Uterus (tissue), 4 donors: Measurements from ENCODE around the gene KLF1. TPM values are rescaled to one million over a fixed set of nuclear protein-coding genes. Genes with fewer than 3 reads are reported as not detected.
"Not testable (repeated sequence)": the region's sequence is repeated elsewhere in the genome, so short reads cannot be mapped to it uniquely, and the experiment has no call there.

Experiments used
- DNase-seq, 2 donors: peaks; one replicate each; pipeline ENCODE4 v3.0.0-alpha.2; 2019 to 2020
- H3K27ac ChIP-seq, 2 donors: fragments of 200-600 bp; sonication (generic); 1 replicate in 1 of 2; 2 replicates in 1 of 2; pipeline ENCODE4 v1.5.1; 2016 to 2018
- H3K27me3 ChIP-seq, 2 donors: fragments of 200-600 bp; sonication (generic); one replicate each; pipeline ENCODE4 v1.5.1; 2018 to 2019; ENCODE audit warnings: control low read depth in 1 of 2
- H3K36me3 ChIP-seq, 2 donors: fragments of 200-600 bp; sonication (generic); one replicate each; pipeline ENCODE4 v1.5.1; 2019; ENCODE audit warnings: control low read depth in 1 of 2
- H3K4me1 ChIP-seq, 2 donors: fragments of 200-600 bp; sonication (generic); one replicate each; pipeline ENCODE4 v1.5.1; 2018 to 2019; ENCODE audit warnings: control low read depth in 1 of 2
- H3K4me3 ChIP-seq, 2 donors: fragments of 200-600 bp; sonication (generic); 1 replicate in 1 of 2; 2 replicates in 1 of 2; pipeline ENCODE4 v1.5.1; 2018 to 2019; ENCODE audit warnings: mild to moderate bottlenecking in 1 of 2
- H3K9me3 ChIP-seq, 2 donors: fragments of 200-600 bp; sonication (generic); one replicate each; pipeline ENCODE4 v1.5.1; 2019; ENCODE audit warnings: control low read depth in 1 of 2
- POLR2A ChIP-seq, 2 donors: fragments of 450-650 bp; IDR thresholded peaks; one replicate each; pipeline ENCODE4 v1.6.1; 2016; ENCODE audit warnings: antibody characterized with exemption in 2 of 2, mild to moderate bottlenecking in 1 of 2, moderate library complexity in 1 of 2
- intact Hi-C: fragments of 100-400 bp; cut with DNase I; formaldehyde crosslinking; loops from one replicate; pipeline ENCODE4 v1.15.1; 2023; ENCODE audit warnings: low total_unique reads
- total RNA-seq, 4 donors: library from RNA; depleted of rRNA in 3 of 4; stranded (reverse); fragments of >200 nt in 3 of 4; gene quantifications; one replicate each; pipeline versions ENCODE4 v1.1.0 to v1.2.4, GENCODE V29; 2014 to 2023
- TF ChIP-seq, protein P1 (sequence below), 4 experiments: fragments of 200-600 bp in 2 of 4; fragments of 450-650 bp in 2 of 4; sonication (generic) in 2 of 4; IDR thresholded peaks; one replicate each; pipeline ENCODE4 v1.5.1; 2016 to 2019; ENCODE audit warnings: antibody characterized with exemption in 4 of 4, mild to moderate bottlenecking in 2 of 4, moderate library complexity in 1 of 4
- donor health status: DM: yes; HTN: yes; CAD: no.

The KLF1 gene
- total RNA-seq, 4 donors from 2014 or later: 0.77 to 0.97 TPM; not detected in 2

DNA sequence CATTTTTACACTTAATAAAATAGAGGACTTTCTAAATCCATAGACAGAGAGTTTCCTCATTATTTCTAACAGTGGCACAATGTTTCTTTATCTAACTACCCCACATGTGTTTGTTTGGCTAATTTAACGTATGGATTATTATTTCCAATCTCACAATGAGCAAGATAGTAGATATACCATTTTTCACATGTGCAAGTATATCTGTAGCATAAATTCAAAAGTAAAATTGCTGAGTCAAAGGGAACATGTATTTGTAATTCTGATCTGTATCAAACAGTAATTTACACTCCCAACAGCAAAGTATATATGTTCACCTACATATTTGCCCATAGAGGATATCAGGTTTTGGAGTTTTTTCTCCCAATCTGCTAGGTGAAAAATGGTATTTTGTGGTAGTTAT lies 30.3 kb downstream of the KLF1 start:
- H3K36me3 ChIP-seq: no peaks in the 10 kb centered on the region
- no peak overlapping the region for H3K4me3 ChIP-seq
- no peak for DNase-seq
- no peaks in the 10 kb centered on the region for H3K4me1 ChIP-seq
- intact Hi-C loops: no loop called here
- H3K27me3 ChIP-seq: no peaks in the 10 kb centered on the region
- peaks cover 0 to 5% of the 10 kb centered on the region in 2 donors for H3K9me3 ChIP-seq
- no peak overlapping the region for H3K27ac ChIP-seq
- no peak for TF ChIP-seq POLR2A (IDR thresholded peaks at IDR 0.05)
- TF ChIP-seq, protein P1, sequence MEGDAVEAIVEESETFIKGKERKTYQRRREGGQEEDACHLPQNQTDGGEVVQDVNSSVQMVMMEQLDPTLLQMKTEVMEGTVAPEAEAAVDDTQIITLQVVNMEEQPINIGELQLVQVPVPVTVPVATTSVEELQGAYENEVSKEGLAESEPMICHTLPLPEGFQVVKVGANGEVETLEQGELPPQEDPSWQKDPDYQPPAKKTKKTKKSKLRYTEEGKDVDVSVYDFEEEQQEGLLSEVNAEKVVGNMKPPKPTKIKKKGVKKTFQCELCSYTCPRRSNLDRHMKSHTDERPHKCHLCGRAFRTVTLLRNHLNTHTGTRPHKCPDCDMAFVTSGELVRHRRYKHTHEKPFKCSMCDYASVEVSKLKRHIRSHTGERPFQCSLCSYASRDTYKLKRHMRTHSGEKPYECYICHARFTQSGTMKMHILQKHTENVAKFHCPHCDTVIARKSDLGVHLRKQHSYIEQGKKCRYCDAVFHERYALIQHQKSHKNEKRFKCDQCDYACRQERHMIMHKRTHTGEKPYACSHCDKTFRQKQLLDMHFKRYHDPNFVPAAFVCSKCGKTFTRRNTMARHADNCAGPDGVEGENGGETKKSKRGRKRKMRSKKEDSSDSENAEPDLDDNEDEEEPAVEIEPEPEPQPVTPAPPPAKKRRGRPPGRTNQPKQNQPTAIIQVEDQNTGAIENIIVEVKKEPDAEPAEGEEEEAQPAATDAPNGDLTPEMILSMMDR (IDR thresholded peaks at IDR 0.05): no peak

DNA sequence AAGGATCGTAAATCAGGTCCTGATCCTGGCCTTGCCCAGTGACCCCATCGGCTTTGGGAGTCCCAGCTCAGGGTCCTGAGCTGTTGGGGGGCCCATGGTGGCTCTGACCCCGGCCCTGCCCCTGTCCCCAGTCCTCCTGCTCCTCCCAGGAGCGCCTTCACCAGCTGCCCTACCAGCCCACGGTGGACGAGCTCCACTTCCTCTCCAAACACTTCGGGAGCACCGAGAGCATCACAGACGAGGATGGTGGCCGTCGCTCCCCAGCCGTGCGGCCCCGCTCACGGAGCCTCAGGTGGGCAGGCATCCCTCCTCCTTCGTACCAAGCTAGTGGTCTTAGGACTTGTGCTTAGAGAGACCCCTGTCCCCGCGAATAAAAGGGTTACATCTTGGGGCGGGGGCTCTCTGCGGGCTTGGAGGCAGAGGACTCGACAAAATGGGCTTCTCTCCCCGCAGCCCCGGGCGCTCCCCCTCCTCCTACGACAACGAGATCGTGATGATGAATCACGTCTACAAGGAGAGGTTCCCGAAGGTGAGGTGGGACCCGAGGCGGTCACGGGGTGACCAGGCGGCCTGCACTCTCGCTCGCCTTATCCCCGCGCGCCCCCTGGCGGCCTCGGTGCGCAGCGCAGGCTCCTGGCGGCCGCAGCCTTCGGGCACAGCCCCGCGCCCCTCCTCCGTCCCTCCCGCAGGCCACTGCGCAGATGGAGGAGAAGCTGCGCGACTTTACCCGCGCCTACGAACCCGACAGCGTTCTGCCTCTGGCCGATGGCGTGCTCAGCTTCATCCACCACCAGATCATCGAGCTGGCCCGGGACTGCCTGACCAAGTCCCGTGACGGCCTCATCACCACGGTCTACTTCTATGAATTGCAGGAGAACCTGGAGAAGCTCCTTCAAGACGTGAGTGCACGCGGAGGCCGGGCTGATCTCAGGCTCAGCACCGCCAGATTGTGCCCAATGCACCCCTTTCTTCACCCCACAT lies 39.6 kb downstream of the KLF1 start:
- TF ChIP-seq, protein P1 (IDR thresholded peaks at IDR 0.05): peak; percentile 91 to 99 (median 99)
- peak in 1 of 2 donors; percentile 15 for TF ChIP-seq POLR2A (IDR thresholded peaks at IDR 0.05)
- Histone ChIP-seq H3K27me3 (peaks cover 0 to 15% of the 10 kb centered on the region in 2 donors), H3K4me1 (no peaks in the 10 kb centered on the region), H3K4me3 (no peak overlapping the region), H3K27ac (no peak overlapping the region), H3K9me3 (no peaks in the 10 kb centered on the region), H3K36me3 (no peaks in the 10 kb centered on the region)
- DNase-seq: peak; percentile 81 to 87
- intact Hi-C loops: loop anchor here (2.0 kb wide), 1 partner anchor 49 kb away; no protein-coding TSS in a partner anchor

DNA sequence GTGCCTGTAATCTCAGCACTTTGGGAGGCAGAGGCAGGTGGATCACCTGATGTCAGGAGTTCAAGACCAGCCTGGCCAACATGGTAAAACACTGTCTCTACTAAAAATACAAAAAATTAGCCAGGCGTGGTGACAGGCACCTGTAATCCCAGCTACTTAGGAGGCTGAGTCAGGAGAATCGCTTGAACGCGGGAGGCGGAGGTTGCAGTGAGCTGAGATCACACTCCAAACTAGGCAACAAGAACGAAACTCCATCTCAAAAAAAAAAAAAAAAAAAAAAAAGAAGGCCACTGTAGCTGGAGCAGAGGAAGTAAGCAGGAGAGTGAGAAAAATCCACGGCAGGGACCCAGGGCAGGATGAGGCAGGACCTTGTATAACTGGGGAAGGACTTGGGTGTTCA lies 40.4 kb downstream of the KLF1 start:
- not testable (repeated sequence) for DNase-seq, H3K9me3 ChIP-seq, H3K36me3 ChIP-seq, H3K4me1 ChIP-seq, H3K4me3 ChIP-seq, H3K27ac ChIP-seq
- intact Hi-C loops: loop anchor here (2.0 kb wide), 1 partner anchor 48 kb away; no protein-coding TSS in a partner anchor
- H3K27me3 ChIP-seq: peaks cover 0 to 17% of the 10 kb centered on the region in 2 donors

DNA sequence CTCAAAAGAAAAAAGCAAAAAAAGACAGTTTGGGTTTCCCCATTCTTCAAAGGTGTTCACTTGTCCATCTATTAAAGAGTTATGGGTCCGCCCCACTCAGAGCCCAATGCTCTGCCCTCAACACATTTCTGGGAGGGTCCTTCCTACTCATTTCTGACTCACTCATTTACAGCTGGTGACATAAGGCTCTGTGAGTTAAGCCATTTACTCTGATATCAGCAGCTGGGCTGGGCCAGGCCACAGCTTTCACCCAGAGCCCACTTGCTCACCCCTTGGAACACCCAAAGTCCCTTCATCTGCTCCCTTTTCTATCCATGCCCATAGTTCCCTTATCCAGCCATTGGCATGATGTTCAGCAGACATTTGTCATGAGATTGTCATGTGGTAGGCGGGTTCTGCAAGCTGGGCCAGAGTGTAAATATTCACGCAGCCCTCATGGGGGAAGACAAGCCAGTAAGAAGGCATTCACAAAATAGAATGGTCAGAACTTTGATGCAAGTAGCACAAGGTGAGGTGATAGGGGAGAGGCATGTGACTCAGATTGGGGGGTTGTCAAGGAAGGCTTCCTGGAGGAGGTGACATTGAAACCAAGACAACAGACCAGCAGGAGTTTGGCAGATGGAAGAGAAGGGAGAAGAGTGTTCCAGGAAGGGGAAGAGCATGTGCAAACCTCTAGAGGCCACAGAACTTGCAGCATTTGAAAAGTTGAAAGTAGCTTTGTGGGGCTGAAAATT lies 42.8 kb downstream of the KLF1 start:
- no peak overlapping the region for H3K4me3 ChIP-seq
- peaks cover 0 to 6% of the 10 kb centered on the region in 2 donors for H3K4me1 ChIP-seq
- no peak for TF ChIP-seq POLR2A (IDR thresholded peaks at IDR 0.05)
- TF ChIP-seq, protein P1 (IDR thresholded peaks at IDR 0.05): no peak
- peaks cover 16 to 30% of the 10 kb centered on the region in 2 donors for H3K27me3 ChIP-seq
- intact Hi-C loops: loop anchor here (5.0 kb wide), 1 partner anchor 77 kb away; no protein-coding TSS in a partner anchor
- H3K36me3 ChIP-seq: no peaks in the 10 kb centered on the region
- no peak for DNase-seq
- no peak overlapping the region for H3K27ac ChIP-seq
- H3K9me3 ChIP-seq: no peaks in the 10 kb centered on the region

DNA sequence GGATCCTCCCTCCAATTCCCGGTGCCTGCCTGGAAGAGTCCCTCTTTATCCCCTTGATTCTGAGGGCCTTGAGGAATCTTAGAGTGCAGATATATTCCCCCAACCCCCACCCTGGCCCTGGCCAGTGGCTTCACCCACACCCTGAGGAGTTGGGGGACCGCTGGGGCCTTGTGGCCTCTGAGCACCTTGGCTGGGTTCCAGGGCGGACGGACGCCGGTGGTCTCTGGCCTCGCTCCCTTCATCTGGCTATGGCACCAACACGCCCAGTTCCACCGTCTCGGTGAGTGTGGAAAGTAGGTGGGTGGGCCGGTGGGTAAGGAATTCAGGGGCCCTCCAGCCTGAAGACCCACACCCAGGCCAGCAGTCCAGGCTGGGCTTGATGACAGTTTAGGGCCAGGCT lies 43.7 kb downstream of the KLF1 start:
- Histone ChIP-seq H3K9me3 (no peaks in the 10 kb centered on the region), H3K4me1 (peaks cover 0 to 12% of the 10 kb centered on the region in 2 donors), H3K27me3 (peaks cover 22 to 37% of the 10 kb centered on the region in 2 donors), H3K27ac (no peak overlapping the region), H3K36me3 (no peaks in the 10 kb centered on the region), H3K4me3 (no peak overlapping the region)
- no peak for DNase-seq
- TF ChIP-seq POLR2A (IDR thresholded peaks at IDR 0.05): no peak
- TF ChIP-seq, protein P1 (IDR thresholded peaks at IDR 0.05): no peak
- intact Hi-C loops: loop anchor here (5.0 kb wide), 1 partner anchor 76 kb away; no protein-coding TSS in a partner anchor
